Activated CD8-positive, alpha-beta T cell treated with anti-CD3 and anti-CD28 coated beads for 36 hours (primary cell): ENCODE data around the gene RHOT1. TPM values are rescaled to one million over a fixed set of nuclear protein-coding genes. Genes with fewer than 3 reads are reported as not detected.

Experiments used
- ATAC-seq: fragments of 200-7000 bp; cut with Tn5 transposase; one replicate; pipeline ENCODE4 v1.10.0; 2021; ENCODE audit warnings: mild to moderate bottlenecking, moderate library complexity
- CTCF ChIA-PET: fragments of 350-600 bp; sonication (Branson Sonifier 250); formaldehyde crosslinking; loops from one replicate; lab custom pipeline; 2021; ENCODE audit warnings: antibody characterized with exemption; lab: Charles Lee
- POLR2A ChIA-PET: fragments of 350-600 bp; sonication (Branson Sonifier 250); formaldehyde crosslinking; loops from one replicate; lab custom pipeline; 2021; ENCODE audit warnings: antibody characterized with exemption; lab: Charles Lee
- DNase-seq: peaks from one replicate; pipeline ENCODE4 v3.0.0-alpha.2; 2020
- H3K27ac Mint-ChIP-seq: one replicate; pipeline ENCODE4 v1.8.0; 2021; ENCODE audit warnings: mild to moderate bottlenecking, mixed read lengths
- H3K27me3 Mint-ChIP-seq: one replicate; pipeline ENCODE4 v1.8.0; 2021; ENCODE audit warnings: mixed read lengths
- H3K36me3 Mint-ChIP-seq: one replicate; pipeline ENCODE4 v1.8.0; 2021; ENCODE audit warnings: low read depth, mixed read lengths
- H3K4me1 Mint-ChIP-seq: one replicate; pipeline ENCODE4 v1.8.0; 2021; ENCODE audit warnings: low read depth, mixed read lengths
- H3K4me3 Mint-ChIP-seq: one replicate; pipeline ENCODE4 v1.8.0; 2021; ENCODE audit warnings: mild to moderate bottlenecking, moderate library complexity, mixed read lengths
- H3K9me3 Mint-ChIP-seq: one replicate; pipeline ENCODE4 v1.8.0; 2021; ENCODE audit warnings: mixed read lengths
- intact Hi-C: fragments of 100-400 bp; cut with micrococcal nuclease; formaldehyde crosslinking; loops from one replicate; pipeline ENCODE4 v1.10.0; 2022
- total RNA-seq, 2 experiments: library from RNA; stranded (reverse); gene quantifications; one replicate each; pipeline ENCODE4 v1.2.3, GENCODE V29; 2021
- TF ChIP-seq, protein P1 (sequence below): fragments of 200-600 bp; IDR thresholded peaks from one replicate; pipeline ENCODE4 v1.8.0; 2022; ENCODE audit warnings: antibody characterized with exemption, mild to moderate bottlenecking

Gene RHOT1
- total RNA-seq, 2 experiments from 2014 or later = 25.8 to 27.2 TPM

DNA sequence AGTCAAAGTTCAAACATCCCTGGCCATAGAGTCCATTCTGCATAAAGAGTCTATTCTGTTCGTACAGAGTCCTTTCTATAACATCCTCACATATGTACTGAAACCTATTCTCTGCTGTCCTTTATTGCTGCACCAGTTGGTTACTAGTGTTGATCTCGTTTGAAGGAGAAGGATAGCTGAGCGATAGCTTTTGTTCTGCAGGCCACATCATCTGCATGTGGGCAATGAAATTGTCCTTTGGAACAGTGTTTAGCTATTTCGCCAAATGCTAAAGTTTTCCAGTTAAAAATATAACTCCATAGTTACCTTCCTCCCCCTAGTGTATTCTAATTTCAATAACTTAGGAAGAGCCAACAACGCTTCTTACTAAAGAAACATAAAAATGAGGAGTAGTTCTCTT lies 6.0 kb downstream of the RHOT1 start:
- TF ChIP-seq, protein P1, sequence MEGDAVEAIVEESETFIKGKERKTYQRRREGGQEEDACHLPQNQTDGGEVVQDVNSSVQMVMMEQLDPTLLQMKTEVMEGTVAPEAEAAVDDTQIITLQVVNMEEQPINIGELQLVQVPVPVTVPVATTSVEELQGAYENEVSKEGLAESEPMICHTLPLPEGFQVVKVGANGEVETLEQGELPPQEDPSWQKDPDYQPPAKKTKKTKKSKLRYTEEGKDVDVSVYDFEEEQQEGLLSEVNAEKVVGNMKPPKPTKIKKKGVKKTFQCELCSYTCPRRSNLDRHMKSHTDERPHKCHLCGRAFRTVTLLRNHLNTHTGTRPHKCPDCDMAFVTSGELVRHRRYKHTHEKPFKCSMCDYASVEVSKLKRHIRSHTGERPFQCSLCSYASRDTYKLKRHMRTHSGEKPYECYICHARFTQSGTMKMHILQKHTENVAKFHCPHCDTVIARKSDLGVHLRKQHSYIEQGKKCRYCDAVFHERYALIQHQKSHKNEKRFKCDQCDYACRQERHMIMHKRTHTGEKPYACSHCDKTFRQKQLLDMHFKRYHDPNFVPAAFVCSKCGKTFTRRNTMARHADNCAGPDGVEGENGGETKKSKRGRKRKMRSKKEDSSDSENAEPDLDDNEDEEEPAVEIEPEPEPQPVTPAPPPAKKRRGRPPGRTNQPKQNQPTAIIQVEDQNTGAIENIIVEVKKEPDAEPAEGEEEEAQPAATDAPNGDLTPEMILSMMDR = no peak
- ChIA-PET POLR2A (no interaction called here), CTCF (interaction anchor here (0.6 to 1.7 kb wide), 3 partner anchors 9 to 142 kb away, joined by 3 to 5 read pairs (median 4); no protein-coding TSS in a partner anchor)
- no peaks in the 10 kb centered on the region for H3K27me3 Mint-ChIP-seq
- no peak overlapping the region for H3K27ac Mint-ChIP-seq
- no peaks in the 10 kb centered on the region for H3K9me3 Mint-ChIP-seq
- H3K4me1 Mint-ChIP-seq = peaks cover 29% of the 10 kb centered on the region
- H3K36me3 Mint-ChIP-seq = peaks cover 6% of the 10 kb centered on the region
- H3K4me3 Mint-ChIP-seq = no peak overlapping the region
- DNase-seq (no peak), ATAC-seq (no peak)
- intact Hi-C loops = no loop called here

DNA sequence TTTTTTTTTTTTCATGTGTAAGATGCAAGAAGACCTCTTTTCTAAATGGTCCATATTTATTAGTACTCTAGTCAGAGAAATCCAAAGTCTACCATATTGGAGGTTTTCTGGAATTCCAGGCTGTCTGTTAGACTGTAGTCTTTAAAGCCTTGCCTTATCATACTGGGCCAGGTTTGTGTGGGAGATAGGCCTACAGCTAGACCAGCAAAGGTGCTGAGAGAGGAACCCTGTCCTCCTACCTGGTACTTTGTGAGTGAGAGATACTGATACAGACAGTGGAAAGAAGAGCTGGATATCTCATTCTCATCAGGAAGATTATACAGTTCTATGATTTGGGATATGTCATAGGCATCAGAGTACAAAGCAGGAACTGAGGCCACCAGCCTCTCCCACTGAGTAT lies 8.1 kb downstream of the RHOT1 start:
- intact Hi-C loops = no loop called here
- CTCF ChIA-PET = interaction anchor here (0.7 to 1.3 kb wide), 3 partner anchors 12 to 727 kb away, joined by 3 to 8 read pairs (median 7); no protein-coding TSS in a partner anchor
- no peak for DNase-seq

DNA sequence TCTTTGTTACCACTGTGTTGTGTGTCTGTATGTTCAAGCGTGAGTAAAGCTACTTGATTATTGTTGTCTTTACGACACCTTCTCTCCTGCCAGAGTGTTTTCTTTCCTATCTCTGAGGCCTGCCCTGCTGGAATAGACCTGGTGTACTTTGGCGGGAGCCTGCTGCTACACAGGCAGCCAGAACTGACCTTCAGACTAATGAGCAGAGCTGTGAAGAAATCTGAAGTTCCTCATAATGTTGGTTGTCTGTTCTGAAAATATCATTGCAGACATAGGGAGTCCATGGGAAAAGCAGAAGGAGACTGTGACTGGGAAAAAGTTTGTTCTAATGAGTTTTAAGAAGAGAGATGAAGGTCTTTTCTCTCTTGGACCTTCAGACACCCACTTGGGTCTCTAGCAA lies 9.8 kb downstream of the RHOT1 start:
- Mint-ChIP-seq H3K36me3 (peaks cover 13% of the 10 kb centered on the region), H3K27me3 (no peaks in the 10 kb centered on the region), H3K9me3 (no peaks in the 10 kb centered on the region), H3K27ac (no peak overlapping the region), H3K4me1 (peaks cover 18% of the 10 kb centered on the region), H3K4me3 (no peak overlapping the region)
- TF ChIP-seq, protein P1 = no peak
- ChIA-PET CTCF (no interaction called here), POLR2A (no interaction called here)
- ATAC-seq (no peak), DNase-seq (no peak)
- intact Hi-C loops = no loop called here

More for the DNA sequence above, 8.1 kb downstream of the RHOT1 start:
- Mint-ChIP-seq H3K4me3 (no peak overlapping the region), H3K36me3 (peaks cover 13% of the 10 kb centered on the region), H3K9me3 (no peaks in the 10 kb centered on the region), H3K27ac (no peak overlapping the region), H3K27me3 (no peaks in the 10 kb centered on the region), H3K4me1 (peaks cover 21% of the 10 kb centered on the region)
- ATAC-seq = no peak
- TF ChIP-seq, protein P1 = no peak
- POLR2A ChIA-PET = interaction anchor here (0.7 to 1.5 kb wide), 4 partner anchors 10 to 152 kb away, joined by 3 read pairs; partner anchors contain the start of gene LRRC37B

DNA sequence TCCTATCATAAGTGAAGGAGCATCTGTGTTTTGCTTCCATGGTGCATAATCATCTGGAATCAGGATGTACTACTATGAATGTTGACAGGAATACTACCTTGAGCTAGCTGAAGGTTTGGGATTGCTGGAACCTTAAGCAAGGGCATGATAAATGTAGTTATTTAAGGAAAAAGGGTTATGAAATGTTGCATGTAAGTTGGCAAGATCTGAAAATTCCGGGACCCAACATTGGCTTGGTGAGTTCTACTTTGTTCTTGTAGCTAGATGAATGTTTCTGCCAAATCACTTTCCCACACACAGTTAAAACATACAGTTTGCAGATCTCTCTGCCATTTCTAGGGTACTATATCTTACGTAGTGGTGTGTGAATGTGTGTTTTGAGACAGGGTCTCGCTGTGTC lies 13.6 kb downstream of the RHOT1 start:
- H3K4me1 Mint-ChIP-seq = peaks cover 3% of the 10 kb centered on the region
- DNase-seq (no peak), ATAC-seq (no peak)
- H3K9me3 Mint-ChIP-seq = no peaks in the 10 kb centered on the region
- no peak overlapping the region for H3K4me3 Mint-ChIP-seq
- ChIA-PET CTCF (interaction anchor here (1.3 kb wide), 1 partner anchor 16 kb away, joined by 4 read pairs; no protein-coding TSS in a partner anchor), POLR2A (no interaction called here)
- H3K36me3 Mint-ChIP-seq = peaks cover 18% of the 10 kb centered on the region
- H3K27ac Mint-ChIP-seq = no peak overlapping the region
- H3K27me3 Mint-ChIP-seq = no peaks in the 10 kb centered on the region
- intact Hi-C loops = no loop called here
- TF ChIP-seq, protein P1 = no peak

DNA sequence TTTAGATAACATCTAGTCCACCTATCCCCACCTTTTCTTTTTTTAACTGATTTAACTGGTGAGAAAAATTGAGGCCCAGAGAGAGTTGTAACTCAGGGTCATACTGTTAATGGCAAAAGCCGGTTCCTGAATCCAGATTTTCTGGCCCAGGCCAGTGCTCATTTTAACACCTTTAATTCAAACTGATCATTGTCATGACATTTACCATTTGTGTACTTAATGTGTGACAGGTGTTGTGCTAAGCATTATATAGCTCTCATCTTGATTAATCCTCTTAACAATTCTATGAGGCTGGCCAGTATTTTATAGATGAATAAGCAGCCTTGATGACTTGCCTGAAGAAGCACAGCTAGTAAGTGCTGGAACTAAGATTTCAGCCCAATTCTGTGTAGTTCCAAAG lies 14.4 kb downstream of the RHOT1 start:
- H3K27me3 Mint-ChIP-seq = no peaks in the 10 kb centered on the region
- ATAC-seq = no peak
- ChIA-PET POLR2A (no interaction called here), CTCF (interaction anchor here (1.3 kb wide), 1 partner anchor 17 kb away, joined by 4 read pairs; no protein-coding TSS in a partner anchor)
- DNase-seq = no peak
- H3K4me3 Mint-ChIP-seq = no peak overlapping the region
- no peaks in the 10 kb centered on the region for H3K9me3 Mint-ChIP-seq
- intact Hi-C loops = no loop called here
- H3K27ac Mint-ChIP-seq = no peak overlapping the region
- H3K4me1 Mint-ChIP-seq = peaks cover 5% of the 10 kb centered on the region
- TF ChIP-seq, protein P1 = no peak
- H3K36me3 Mint-ChIP-seq = peaks cover 21% of the 10 kb centered on the region
